Gastrocnemius medialis (tissue), 4 donors: ENCODE data around the gene MTM1. TPM values are rescaled to one million over a fixed set of nuclear protein-coding genes. Genes with fewer than 3 reads are reported as not detected.

Source experiments
- ATAC-seq, 2 donors: fragments of 150-250 bp; one replicate each; pipeline ENCODE4 v1.9.1; 2016
- DNase-seq, 2 donors: peaks; one replicate each; pipeline ENCODE4 v3.0.0-alpha.2; 2019
- H3K27ac ChIP-seq, 4 donors: fragments of 200-600 bp; sonication (generic); 1 replicate in 1 of 4; 2 replicates in 3 of 4; pipeline ENCODE4 v1.5.1; 2016 to 2018; ENCODE audit warnings: mild to moderate bottlenecking in 2 of 4, moderate library complexity in 1 of 4
- H3K27me3 ChIP-seq, 3 donors: fragments of 200-600 bp; sonication (generic) in 2 of 3; 1 replicate in 1 of 3; 2 replicates in 2 of 3; pipeline versions ENCODE4 v1.5.1 to v1.6.0; 2016 to 2019; ENCODE audit warnings: mild to moderate bottlenecking in 1 of 3, moderate library complexity in 1 of 3
- H3K36me3 ChIP-seq, 2 donors: fragments of 200-600 bp; sonication (generic) in 1 of 2; one replicate each; pipeline ENCODE4 v1.5.1; 2017 to 2018
- H3K4me1 ChIP-seq, 2 donors: fragments of 200-600 bp; sonication (generic) in 1 of 2; one replicate each; pipeline ENCODE4 v1.5.1; 2016 to 2017; ENCODE audit warnings: mild to moderate bottlenecking in 2 of 2
- H3K4me3 ChIP-seq, 4 donors: fragments of 200-600 bp; sonication (generic) in 3 of 4; 1 replicate in 1 of 4; 2 replicates in 3 of 4; pipeline ENCODE4 v1.5.1; 2016 to 2019; ENCODE audit warnings: mild to moderate bottlenecking in 2 of 4
- H3K9me3 ChIP-seq, 3 donors: fragments of 200-600 bp; sonication (generic) in 2 of 3; 1 replicate in 1 of 3; 2 replicates in 2 of 3; pipeline ENCODE4 v1.5.1; 2016 to 2019
- POLR2A ChIP-seq, 2 donors: fragments of 450-650 bp; IDR thresholded peaks; one replicate each; pipeline ENCODE4 v1.6.1; 2017; ENCODE audit warnings: antibody characterized with exemption in 2 of 2, mild to moderate bottlenecking in 2 of 2, moderate library complexity in 2 of 2
- in situ Hi-C, 4 donors: fragments of 200-750 bp; cut with MboI; loops; one replicate each; pipeline versions ENCODE4 v1.15.0 to v1.8.0; 2017; ENCODE audit warnings: low sequenced_read_pairs in 4 of 4
- intact Hi-C: fragments of 100-400 bp; cut with DNase I; formaldehyde crosslinking; loops from one replicate; pipeline ENCODE4 v1.15.1; 2023; ENCODE audit warnings: low total_unique reads
- total RNA-seq, 4 donors: library from RNA; depleted of rRNA; stranded (reverse); fragments of >200 nt; gene quantifications; one replicate each; pipeline versions ENCODE4 v1.1.0 to v1.2.3, GENCODE V29; 2016
- TF ChIP-seq, protein P1 (sequence below), 5 experiments: fragments of 450-650 bp in 3 of 5; fragments of 200-600 bp in 2 of 5; sonication (generic) in 2 of 5; IDR thresholded peaks in 4 of 5; conservative IDR thresholded peaks in 1 of 5; 1 replicate in 4 of 5; 2 replicates in 1 of 5; pipeline ENCODE4 v1.5.1; 2016 to 2019; ENCODE audit warnings: antibody characterized with exemption in 5 of 5, mild to moderate bottlenecking in 3 of 5, moderate library complexity in 3 of 5

The MTM1 gene
- total RNA-seq, 4 donors from 2014 or later, result 6.3 to 18.1 (median 11.5) TPM

DNA sequence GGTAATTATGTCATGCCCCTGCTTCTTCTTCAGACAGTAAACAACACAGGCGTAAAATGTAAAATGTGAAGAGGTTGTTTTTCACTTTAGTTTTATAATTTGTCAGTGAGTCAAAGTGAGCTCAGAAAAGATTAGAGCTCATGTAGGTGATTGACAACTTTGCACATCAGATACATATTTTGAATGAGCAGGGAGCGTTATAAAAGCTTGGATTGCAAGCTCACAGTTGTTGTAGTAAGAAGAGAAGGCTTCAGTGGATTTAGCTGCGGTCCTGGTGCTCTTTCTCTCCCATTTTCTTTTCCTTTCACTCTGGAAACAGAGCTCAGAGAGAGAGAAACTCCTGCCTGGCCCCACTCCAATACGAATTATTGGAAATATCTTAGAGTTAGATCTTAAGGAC, 151.2 kb downstream of the MTM1 start:
- H3K36me3 ChIP-seq, result no peaks in the 10 kb centered on the region
- H3K9me3 ChIP-seq, result no peaks in the 10 kb centered on the region
- in situ Hi-C loops, result loop anchor here in 3 of 4 donors (25.0 kb wide), 2 partner anchors 757 to 1207 kb away; partner anchors contain the start of gene IDS (in 1 of the 3)
- DNase-seq (no peak), ATAC-seq (no peak)
- TF ChIP-seq POLR2A (IDR thresholded peaks at IDR 0.05), result no peak
- TF ChIP-seq, protein P1, sequence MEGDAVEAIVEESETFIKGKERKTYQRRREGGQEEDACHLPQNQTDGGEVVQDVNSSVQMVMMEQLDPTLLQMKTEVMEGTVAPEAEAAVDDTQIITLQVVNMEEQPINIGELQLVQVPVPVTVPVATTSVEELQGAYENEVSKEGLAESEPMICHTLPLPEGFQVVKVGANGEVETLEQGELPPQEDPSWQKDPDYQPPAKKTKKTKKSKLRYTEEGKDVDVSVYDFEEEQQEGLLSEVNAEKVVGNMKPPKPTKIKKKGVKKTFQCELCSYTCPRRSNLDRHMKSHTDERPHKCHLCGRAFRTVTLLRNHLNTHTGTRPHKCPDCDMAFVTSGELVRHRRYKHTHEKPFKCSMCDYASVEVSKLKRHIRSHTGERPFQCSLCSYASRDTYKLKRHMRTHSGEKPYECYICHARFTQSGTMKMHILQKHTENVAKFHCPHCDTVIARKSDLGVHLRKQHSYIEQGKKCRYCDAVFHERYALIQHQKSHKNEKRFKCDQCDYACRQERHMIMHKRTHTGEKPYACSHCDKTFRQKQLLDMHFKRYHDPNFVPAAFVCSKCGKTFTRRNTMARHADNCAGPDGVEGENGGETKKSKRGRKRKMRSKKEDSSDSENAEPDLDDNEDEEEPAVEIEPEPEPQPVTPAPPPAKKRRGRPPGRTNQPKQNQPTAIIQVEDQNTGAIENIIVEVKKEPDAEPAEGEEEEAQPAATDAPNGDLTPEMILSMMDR (IDR thresholded peaks at IDR 0.05 in 4 of 5, conservative IDR thresholded peaks at IDR 0.05 in 1 of 5), result no peak
- no peak overlapping the region for H3K4me3 ChIP-seq
- peaks cover 0 to 6% of the 10 kb centered on the region in 2 donors for H3K4me1 ChIP-seq
- intact Hi-C loops, result no loop called here
- H3K27ac ChIP-seq, result no peak overlapping the region
- no peaks in the 10 kb centered on the region for H3K27me3 ChIP-seq

Other genes starting within 250 kb of the MTM1 start
- 1 to 10 TPM; 1.2 to 2.0 (median 1.6) TPM for gene MAMLD1, start 205.3 kb upstream of the MTM1 start, total RNA-seq
- 10 to 100 TPM; 28.2 to 80.9 (median 38.0) TPM for gene MTMR1, start 124.8 kb downstream of the MTM1 start, total RNA-seq